Endothelial cell of umbilical vein (primary cell): ENCODE measurements around the gene HYDIN. TPM values are rescaled to one million over a fixed set of nuclear protein-coding genes. Genes with fewer than 3 reads are reported as not detected.
"Not testable (repeated sequence)": the region's sequence is repeated elsewhere in the genome, so short reads cannot be mapped to it uniquely, and the experiment has no call there.

Experiments
- BruUV-seq: library from RNA; stranded (reverse); fragments of 400-500 nt; replicated peaks from 2 replicates; lab custom pipeline; 2021; lab: Mats Ljungman, UMichigan
- CTCF ChIA-PET: fragments of 300-600, 350-600 bp; sonication (Branson Sonifier 250); formaldehyde crosslinking; loops from one replicate; lab custom pipeline; 2021; ENCODE audit warnings: antibody characterized with exemption, inconsistent platforms; lab: Charles Lee
- POLR2A ChIA-PET: fragments of 300-600, 350-600 bp; sonication (Branson Sonifier 250); formaldehyde crosslinking; loops from one replicate; lab custom pipeline; 2021; ENCODE audit warnings: antibody characterized with exemption, inconsistent platforms; lab: Charles Lee
- DNase-seq: peaks from one replicate; pipeline ENCODE4 v3.0.0-alpha.2; 2011; ENCODE audit warnings: low read depth, low spot score
- FAIRE-seq: peaks from 2 replicates; lab custom pipeline; 2011; peaks lifted over from hg19 to GRCh38; lab: Jason Lieb, UNC
- H2AFZ ChIP-seq: 2 replicates; pipeline ENCODE4 v1.6.0; 2012; ENCODE audit warnings: low read depth, low read length, control low read depth, inconsistent platforms
- H3K27ac ChIP-seq: 2 replicates; pipeline ENCODE4 v1.5.1; 2011; ENCODE audit warnings: low read depth, mild to moderate bottlenecking, control low read depth, low read length, moderate library complexity; ENCODE audit not compliant: insufficient read depth
- H3K27me3 ChIP-seq, 2 experiments: 2 replicates each; pipeline versions ENCODE4 v1.6.0 to v1.6.1; 2011; ENCODE audit warnings: low read length in 2 of 2, mixed read lengths in 1 of 2; ENCODE audit not compliant: control insufficient read depth in 2 of 2, insufficient read depth in 2 of 2
- H3K36me3 ChIP-seq, 2 experiments: 2 replicates in 1 of 2; 3 replicates in 1 of 2; pipeline ENCODE4 v1.5.1; 2011; ENCODE audit warnings: low read length in 2 of 2, mild to moderate bottlenecking in 1 of 2, moderate library complexity in 1 of 2; ENCODE audit not compliant: control insufficient read depth in 2 of 2, insufficient read depth in 2 of 2; ENCODE audit errors: extremely low read depth in 1 of 2
- H3K4me1 ChIP-seq: 3 replicates; pipeline ENCODE4 v1.5.1; 2011; ENCODE audit warnings: mild to moderate bottlenecking, low read length; ENCODE audit not compliant: control insufficient read depth, insufficient read depth; ENCODE audit errors: extremely low read depth
- H3K4me2 ChIP-seq: 2 replicates; pipeline ENCODE4 v1.6.1; 2011; ENCODE audit warnings: low read length, control low read depth, mixed read lengths; ENCODE audit not compliant: insufficient read depth
- H3K4me3 ChIP-seq, 3 experiments: fragments of 200-600 bp in 1 of 3; sonication (generic), shearing (Covaris generic) in 1 of 3; replicated peaks in 1 of 3; 2 replicates each; pipeline ENCODE4 v1.5.1; 2011 to 2016; ENCODE audit warnings: control low read depth in 3 of 3, low read length in 3 of 3, mild to moderate bottlenecking in 2 of 3, inconsistent platforms in 1 of 3, low read depth in 1 of 3, moderate library complexity in 1 of 3; ENCODE audit not compliant: insufficient read depth in 1 of 3
- H3K79me2 ChIP-seq: 2 replicates; pipeline ENCODE4 v1.6.0; 2012; ENCODE audit warnings: low read length, inconsistent platforms; ENCODE audit not compliant: control insufficient read depth, insufficient read depth
- H3K9ac ChIP-seq: replicated peaks from 2 replicates; pipeline ENCODE3; 2011; ENCODE audit warnings: low read length, control low read depth; ENCODE audit not compliant: insufficient read depth; ENCODE audit errors: extremely low read depth
- H3K9me1 ChIP-seq: replicated peaks from 3 replicates; pipeline ENCODE4 v1.6.0; 2011; ENCODE audit warnings: mild to moderate bottlenecking, low read length; ENCODE audit not compliant: control insufficient read depth, insufficient read depth; ENCODE audit errors: extremely low read depth
- H3K9me3 ChIP-seq: replicated peaks from 2 replicates; pipeline ENCODE4 v1.5.1; 2012; ENCODE audit warnings: low read length, inconsistent platforms; ENCODE audit not compliant: control insufficient read depth, insufficient read depth
- H4K20me1 ChIP-seq: replicated peaks from 2 replicates; pipeline ENCODE3; 2011; ENCODE audit warnings: mild to moderate bottlenecking, low read length; ENCODE audit not compliant: control insufficient read depth, insufficient read depth; ENCODE audit errors: extremely low read depth
- dilution Hi-C: fragments of 300-500 bp; cut with MboI; formaldehyde crosslinking; loops from one replicate; pipeline ENCODE4 v1.15.0; 2019; ENCODE audit warnings: low sequenced_read_pairs; ENCODE audit not compliant: extremely low pct_ligation_motif_present
- intact Hi-C: fragments of 100-400 bp; cut with micrococcal nuclease; formaldehyde crosslinking; loops from one replicate; pipeline ENCODE4 v1.10.0; 2022
- polyA plus RNA-seq, 4 experiments: library from polyadenylated mRNA; depleted of rRNA in 3 of 4; stranded (reverse) in 3 of 4; unstranded in 1 of 4; fragments of >200 nt; gene quantifications; 2 replicates each; pipeline versions ENCODE4 v1.2.1 to v1.2.3, GENCODE V29; 2011 to 2012; ENCODE audit warnings: missing spikeins in 1 of 4
- total RNA-seq: library from RNA; stranded (reverse); gene quantifications from 2 replicates; pipeline ENCODE4 v1.2.3, GENCODE V29; 2021

The HYDIN gene
- total and polyA plus RNA-seq, 2 donors (not counting 3 experiments of a cell fraction or from before 2014, with no cell fraction given): not detected

DNA sequence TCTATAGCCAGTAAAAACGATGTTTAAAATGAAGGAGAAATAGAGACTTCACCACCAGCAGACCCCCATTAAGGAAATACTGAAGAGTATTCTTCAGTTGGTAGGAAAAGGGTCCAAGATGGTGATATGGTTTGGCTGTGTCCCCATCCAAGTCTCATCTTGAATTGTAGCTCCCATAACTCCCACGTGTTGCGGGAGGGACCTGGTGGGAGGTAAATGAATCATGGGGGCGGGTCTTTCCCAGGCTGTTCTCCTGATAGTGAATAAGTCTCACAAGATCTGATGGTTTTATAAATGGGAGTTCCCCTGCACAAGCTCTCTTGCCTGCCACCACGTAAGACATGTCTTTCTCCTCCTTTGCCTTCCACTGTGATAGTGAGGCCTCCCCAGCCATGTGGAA, 352.6 kb downstream of the HYDIN start:
- DNase-seq, intact Hi-C loops, H3K9ac ChIP-seq, FAIRE-seq, H3K4me1 ChIP-seq, H3K9me1 ChIP-seq, H3K79me2 ChIP-seq, BruUV-seq, H3K4me3 ChIP-seq, POLR2A ChIA-PET, H3K9me3 ChIP-seq, CTCF ChIA-PET, H2AFZ ChIP-seq, H3K36me3 ChIP-seq, H3K4me2 ChIP-seq, H3K27me3 ChIP-seq, H3K27ac ChIP-seq, dilution Hi-C loops, H4K20me1 ChIP-seq: not testable (repeated sequence)

DNA sequence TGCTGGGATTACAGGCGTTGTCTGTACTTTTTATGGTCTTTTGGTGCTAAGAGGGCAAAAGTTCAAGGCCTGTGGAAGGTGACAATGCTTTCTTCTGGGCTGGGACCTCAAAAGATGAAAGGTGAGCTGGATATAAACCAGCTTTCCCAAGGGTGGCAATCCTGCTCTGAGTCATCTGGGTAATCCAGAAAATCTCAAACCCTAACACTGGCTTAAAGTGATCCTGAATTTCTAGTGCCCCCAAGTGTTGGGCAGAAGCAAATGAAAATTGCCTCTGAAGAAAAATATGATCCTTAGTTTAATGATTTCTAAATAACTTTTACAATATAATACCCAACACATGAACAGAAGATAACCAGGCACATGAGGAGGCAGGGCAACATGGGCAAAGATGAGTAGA, 354.1 kb downstream of the HYDIN start:
- H3K36me3 ChIP-seq, H3K79me2 ChIP-seq, H3K9ac ChIP-seq, POLR2A ChIA-PET, H3K4me2 ChIP-seq, BruUV-seq, intact Hi-C loops, H3K4me3 ChIP-seq, H3K27me3 ChIP-seq, dilution Hi-C loops, H2AFZ ChIP-seq, FAIRE-seq, H3K9me3 ChIP-seq, H3K9me1 ChIP-seq, DNase-seq, H3K27ac ChIP-seq, H3K4me1 ChIP-seq, H4K20me1 ChIP-seq, CTCF ChIA-PET: not testable (repeated sequence)

DNA sequence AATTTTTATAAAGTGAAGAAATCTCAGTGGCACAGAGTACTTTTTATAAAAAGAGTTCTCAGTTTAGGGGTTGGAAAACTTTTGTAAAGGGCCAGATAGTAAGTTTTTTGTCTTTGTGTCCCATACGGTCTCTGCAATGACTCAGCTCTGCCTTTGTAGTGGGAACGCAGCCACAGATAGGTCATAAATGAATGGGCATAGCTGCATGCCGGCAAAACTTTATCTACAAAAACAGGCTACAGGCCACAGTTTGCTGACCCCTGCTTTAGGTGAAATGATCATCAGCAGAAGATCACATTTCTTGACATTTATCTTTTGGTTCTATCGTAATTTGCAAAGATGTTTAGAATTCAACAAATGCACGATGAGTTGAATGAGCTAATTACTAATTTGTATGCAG, 365.8 kb downstream of the HYDIN start:
- POLR2A ChIA-PET, intact Hi-C loops, H3K4me2 ChIP-seq, CTCF ChIA-PET, H3K27me3 ChIP-seq, BruUV-seq, H2AFZ ChIP-seq, DNase-seq, dilution Hi-C loops, H4K20me1 ChIP-seq, H3K27ac ChIP-seq, H3K4me3 ChIP-seq, H3K36me3 ChIP-seq, H3K9ac ChIP-seq, H3K9me3 ChIP-seq, H3K79me2 ChIP-seq, FAIRE-seq, H3K4me1 ChIP-seq, H3K9me1 ChIP-seq: not testable (repeated sequence)

DNA sequence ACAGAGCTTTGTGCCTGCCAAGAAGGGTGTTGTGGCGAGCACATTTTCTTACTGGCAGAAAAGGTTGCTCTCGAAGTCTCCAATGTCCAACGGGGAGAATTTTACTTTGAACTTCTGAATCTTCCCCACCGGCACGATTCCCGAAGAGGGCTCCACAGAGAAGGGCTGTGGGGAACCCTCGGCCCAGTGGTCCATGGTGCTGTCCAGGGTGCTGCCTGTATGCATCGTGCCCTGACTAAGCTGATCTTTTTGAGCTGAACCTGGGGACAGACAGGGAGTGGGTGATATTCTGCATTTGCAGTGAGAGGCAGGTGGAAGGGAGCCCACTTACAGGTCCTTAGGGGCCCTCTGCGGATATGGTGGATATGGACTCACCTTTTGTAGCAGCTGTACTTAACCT, 368.5 kb downstream of the HYDIN start:
- not testable (repeated sequence) for FAIRE-seq

More for the DNA sequence above, 368.5 kb downstream of the HYDIN start:
- H3K27ac ChIP-seq, H3K4me1 ChIP-seq, dilution Hi-C loops, H3K27me3 ChIP-seq, H3K36me3 ChIP-seq, POLR2A ChIA-PET, H3K4me2 ChIP-seq, CTCF ChIA-PET, H3K9me1 ChIP-seq, H3K79me2 ChIP-seq, intact Hi-C loops, H3K9me3 ChIP-seq, H3K4me3 ChIP-seq, H3K9ac ChIP-seq, DNase-seq, H2AFZ ChIP-seq, BruUV-seq, H4K20me1 ChIP-seq: not testable (repeated sequence)
